DND-41 (cell line): ENCODE measurements around the gene PIGX.

ENCODE experiments used
- EZH2 ChIP-seq: IDR thresholded peaks from 3 replicates; pipeline ENCODE4 v1.6.1; 2012; ENCODE audit warnings: borderline replicate concordance, low read depth, mild to moderate bottlenecking, moderate library complexity, low read length, inconsistent platforms; ENCODE audit not compliant: severe bottlenecking
- TF ChIP-seq, protein P1 (sequence below): IDR thresholded peaks from 2 replicates; pipeline ENCODE4 v1.5.1; 2012; ENCODE audit warnings: borderline replicate concordance, low read length, moderate library complexity, mild to moderate bottlenecking; ENCODE audit not compliant: poor library complexity, severe bottlenecking; ENCODE audit errors: extremely low read depth

DNA sequence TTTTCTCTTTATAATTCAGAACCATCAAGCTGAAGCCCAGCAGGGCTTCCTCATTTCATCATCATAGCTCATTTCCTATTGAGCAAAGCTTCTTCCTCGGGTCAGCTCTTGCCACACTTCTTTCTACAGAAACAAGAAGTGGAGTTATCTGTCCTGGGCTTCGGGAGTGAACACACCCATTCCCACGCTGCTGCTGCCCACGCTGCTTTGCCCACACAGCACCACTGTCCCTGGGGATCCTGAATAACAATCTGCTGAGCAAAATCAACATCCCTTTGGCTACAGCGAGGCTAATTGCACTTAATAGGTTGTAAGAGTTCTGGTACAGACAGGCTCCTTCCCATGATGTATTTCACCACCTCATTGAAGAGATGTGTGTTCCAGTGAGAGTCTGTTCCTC lies 23.8 kb upstream of the PIGX start:
- TF ChIP-seq, protein P1, sequence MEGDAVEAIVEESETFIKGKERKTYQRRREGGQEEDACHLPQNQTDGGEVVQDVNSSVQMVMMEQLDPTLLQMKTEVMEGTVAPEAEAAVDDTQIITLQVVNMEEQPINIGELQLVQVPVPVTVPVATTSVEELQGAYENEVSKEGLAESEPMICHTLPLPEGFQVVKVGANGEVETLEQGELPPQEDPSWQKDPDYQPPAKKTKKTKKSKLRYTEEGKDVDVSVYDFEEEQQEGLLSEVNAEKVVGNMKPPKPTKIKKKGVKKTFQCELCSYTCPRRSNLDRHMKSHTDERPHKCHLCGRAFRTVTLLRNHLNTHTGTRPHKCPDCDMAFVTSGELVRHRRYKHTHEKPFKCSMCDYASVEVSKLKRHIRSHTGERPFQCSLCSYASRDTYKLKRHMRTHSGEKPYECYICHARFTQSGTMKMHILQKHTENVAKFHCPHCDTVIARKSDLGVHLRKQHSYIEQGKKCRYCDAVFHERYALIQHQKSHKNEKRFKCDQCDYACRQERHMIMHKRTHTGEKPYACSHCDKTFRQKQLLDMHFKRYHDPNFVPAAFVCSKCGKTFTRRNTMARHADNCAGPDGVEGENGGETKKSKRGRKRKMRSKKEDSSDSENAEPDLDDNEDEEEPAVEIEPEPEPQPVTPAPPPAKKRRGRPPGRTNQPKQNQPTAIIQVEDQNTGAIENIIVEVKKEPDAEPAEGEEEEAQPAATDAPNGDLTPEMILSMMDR: no peak
- TF ChIP-seq EZH2: no peak
